H9 (cell line): ENCODE results near the gene ATG7. TPM values are rescaled to one million over a fixed set of nuclear protein-coding genes. Genes with fewer than 3 reads are reported as not detected.

ENCODE experiments used
- DNase-seq: peaks from one replicate; pipeline ENCODE4 v3.0.0-alpha.2; 2017
- H2AFZ ChIP-seq: one replicate; pipeline ENCODE4 v1.6.1; 2013; ENCODE audit warnings: mild to moderate bottlenecking, low read length, control low read depth, moderate library complexity
- H2AK5ac ChIP-seq: 2 replicates; pipeline ENCODE4 v1.6.1; 2013; ENCODE audit warnings: low read length, control low read depth, mixed read lengths; ENCODE audit not compliant: insufficient read length
- H2BK120ac ChIP-seq: one replicate; pipeline ENCODE4 v1.6.1; 2013; ENCODE audit warnings: low read depth, mild to moderate bottlenecking, low read length, control low read depth, inconsistent platforms; ENCODE audit not compliant: poor library complexity, severe bottlenecking
- H2BK12ac ChIP-seq: 2 replicates; pipeline ENCODE4 v1.6.1; 2013; ENCODE audit warnings: low read length, control low read depth, mixed read lengths, low read depth; ENCODE audit not compliant: insufficient read length
- H2BK15ac ChIP-seq: 2 replicates; pipeline ENCODE4 v1.6.1; 2013; ENCODE audit warnings: low read depth, low read length, control low read depth
- H2BK20ac ChIP-seq: one replicate; pipeline ENCODE4 v1.6.1; 2013; ENCODE audit warnings: low read depth, mild to moderate bottlenecking, low read length, control low read depth, inconsistent platforms; ENCODE audit not compliant: poor library complexity, severe bottlenecking
- H2BK5ac ChIP-seq: 2 replicates; pipeline ENCODE4 v1.6.1; 2013; ENCODE audit warnings: low read length, control low read depth, mixed read lengths; ENCODE audit not compliant: insufficient read length
- H3K14ac ChIP-seq: 2 replicates; pipeline ENCODE4 v1.6.1; 2013; ENCODE audit warnings: low read length, control low read depth; ENCODE audit not compliant: insufficient read depth
- H3K18ac ChIP-seq: 2 replicates; pipeline ENCODE4 v1.6.1; 2013; ENCODE audit warnings: low read depth, mild to moderate bottlenecking, mixed read lengths, low read length, control low read depth; ENCODE audit not compliant: insufficient read length
- H3K23ac ChIP-seq: 2 replicates; pipeline ENCODE4 v1.6.1; 2013; ENCODE audit warnings: low read length, control low read depth, mixed read lengths, low read depth; ENCODE audit not compliant: insufficient read length
- H3K23me2 ChIP-seq: 2 replicates; pipeline ENCODE4 v1.6.1; 2013; ENCODE audit warnings: low read depth, mild to moderate bottlenecking, mixed read lengths, low read length, control low read depth; ENCODE audit not compliant: insufficient read length, poor library complexity, severe bottlenecking
- H3K27ac ChIP-seq: 2 replicates; pipeline ENCODE4 v1.5.1; 2013; ENCODE audit warnings: low read length, control low read depth, mixed read lengths, low read depth; ENCODE audit not compliant: insufficient read length
- H3K27me3 ChIP-seq: 2 replicates; pipeline ENCODE4 v1.6.1; 2013; ENCODE audit warnings: low read length, control low read depth, inconsistent platforms; ENCODE audit not compliant: insufficient read depth
- H3K4ac ChIP-seq: 2 replicates; pipeline ENCODE4 v1.6.1; 2013; ENCODE audit warnings: low read depth, mild to moderate bottlenecking, control low read depth, inconsistent platforms, low read length, moderate library complexity
- H3K4me1 ChIP-seq: 2 replicates; pipeline ENCODE4 v1.6.1; 2013; ENCODE audit warnings: low read length, control low read depth, inconsistent platforms; ENCODE audit not compliant: insufficient read depth
- H3K4me2 ChIP-seq: 2 replicates; pipeline ENCODE4 v1.6.1; 2013; ENCODE audit warnings: low read length, control low read depth, mixed read lengths; ENCODE audit not compliant: insufficient read length, insufficient read depth
- H3K56ac ChIP-seq: 2 replicates; pipeline ENCODE4 v1.6.1; 2013; ENCODE audit warnings: low read depth, mild to moderate bottlenecking, mixed read lengths, low read length, control low read depth; ENCODE audit not compliant: insufficient read length
- H3K79me1 ChIP-seq: 2 replicates; pipeline ENCODE4 v1.6.1; 2013; ENCODE audit warnings: low read depth, mild to moderate bottlenecking, moderate library complexity, low read length, control low read depth, inconsistent platforms; ENCODE audit not compliant: insufficient read depth, poor library complexity, severe bottlenecking
- H3K79me2 ChIP-seq: 2 replicates; pipeline ENCODE4 v1.6.1; 2013; ENCODE audit warnings: low read length, control low read depth, inconsistent platforms; ENCODE audit not compliant: insufficient read depth
- H3K9ac ChIP-seq: 2 replicates; pipeline ENCODE4 v1.6.1; 2013; ENCODE audit warnings: low read length, control low read depth, mixed read lengths; ENCODE audit not compliant: insufficient read length; ENCODE audit errors: extremely low read depth
- H3K9me3 ChIP-seq: one replicate; pipeline ENCODE4 v1.6.1; 2013; ENCODE audit warnings: low read depth, low read length, inconsistent platforms; ENCODE audit not compliant: control insufficient read depth
- H3T11ph ChIP-seq: one replicate; pipeline ENCODE4 v1.6.1; 2013; ENCODE audit warnings: mild to moderate bottlenecking, low read length, control low read depth, inconsistent platforms
- H4K20me1 ChIP-seq: one replicate; pipeline ENCODE4 v1.6.1; 2013; ENCODE audit not compliant: control insufficient read depth, insufficient read length, insufficient read depth
- H4K5ac ChIP-seq: 2 replicates; pipeline ENCODE4 v1.6.1; 2013; ENCODE audit warnings: low read depth, mild to moderate bottlenecking, mixed read lengths, low read length, control low read depth; ENCODE audit not compliant: insufficient read length
- H4K8ac ChIP-seq: replicated peaks from 2 replicates; pipeline ENCODE4 v1.6.1; 2013; ENCODE audit warnings: low read length, control low read depth, mixed read lengths, low read depth; ENCODE audit not compliant: insufficient read length
- H4K91ac ChIP-seq: 2 replicates; pipeline ENCODE4 v1.6.1; 2013; ENCODE audit warnings: low read depth, mild to moderate bottlenecking, moderate library complexity, mixed read lengths, low read length, control low read depth; ENCODE audit not compliant: insufficient read length
- H3K27ac Mint-ChIP-seq, 3 experiments: 2 replicates in 2 of 3; 3 replicates in 1 of 3; pipeline ENCODE4 v1.8.0; 2020 to 2021; ENCODE audit warnings: mixed read lengths in 3 of 3, mild to moderate bottlenecking in 1 of 3, moderate library complexity in 1 of 3
- H3K27me3 Mint-ChIP-seq: 2 replicates; pipeline ENCODE4 v1.8.0; 2021; ENCODE audit warnings: low read depth, mild to moderate bottlenecking, moderate library complexity, mixed read lengths
- H3K36me3 Mint-ChIP-seq, 3 experiments: 2 replicates in 2 of 3; 3 replicates in 1 of 3; pipeline ENCODE4 v1.8.0; 2020 to 2021; ENCODE audit warnings: low read depth in 3 of 3, mixed read lengths in 3 of 3; ENCODE audit not compliant: insufficient read depth in 1 of 3
- H3K4me1 Mint-ChIP-seq, 2 experiments: 2 replicates each; pipeline ENCODE4 v1.8.0; 2020; ENCODE audit warnings: mixed read lengths in 2 of 2
- H3K4me3 Mint-ChIP-seq, 2 experiments: 2 replicates in 1 of 2; 3 replicates in 1 of 2; pipeline ENCODE4 v1.8.0; 2020 to 2021; ENCODE audit warnings: mild to moderate bottlenecking in 2 of 2, mixed read lengths in 2 of 2, moderate library complexity in 1 of 2
- H3K9me3 Mint-ChIP-seq, 2 experiments: 2 replicates in 1 of 2; 3 replicates in 1 of 2; pipeline ENCODE4 v1.8.0; 2020; ENCODE audit warnings: mild to moderate bottlenecking in 2 of 2, mixed read lengths in 2 of 2, moderate library complexity in 1 of 2
- WGBS: extraction: QIAGEN DNeasy Blood & Tissue Kit; methylation state at CpG from one replicate; pipeline ENCODE4 v1.1.7; 2013; ENCODE audit warnings: missing lambda C conversion rate, low lambda C conversion rate, mixed read lengths; ENCODE audit not compliant: insufficient read length; ENCODE audit errors: extremely low coverage; 5-methylcytosine and 5-hydroxymethylcytosine counted together
- total RNA-seq: library from RNA; stranded (reverse); gene quantifications from 2 replicates; pipeline ENCODE4 v1.2.1, GENCODE V29; 2021
- TF ChIP-seq, protein P1 (sequence below): fragments of 200-600 bp; sonication (generic); conservative IDR thresholded peaks from 3 replicates; pipeline ENCODE4 v1.8.0; 2021; ENCODE audit warnings: antibody characterized with exemption, mild to moderate bottlenecking

The ATG7 gene
- total RNA-seq, 1 experiment from 2014 or later, result 17.9 TPM

DNA sequence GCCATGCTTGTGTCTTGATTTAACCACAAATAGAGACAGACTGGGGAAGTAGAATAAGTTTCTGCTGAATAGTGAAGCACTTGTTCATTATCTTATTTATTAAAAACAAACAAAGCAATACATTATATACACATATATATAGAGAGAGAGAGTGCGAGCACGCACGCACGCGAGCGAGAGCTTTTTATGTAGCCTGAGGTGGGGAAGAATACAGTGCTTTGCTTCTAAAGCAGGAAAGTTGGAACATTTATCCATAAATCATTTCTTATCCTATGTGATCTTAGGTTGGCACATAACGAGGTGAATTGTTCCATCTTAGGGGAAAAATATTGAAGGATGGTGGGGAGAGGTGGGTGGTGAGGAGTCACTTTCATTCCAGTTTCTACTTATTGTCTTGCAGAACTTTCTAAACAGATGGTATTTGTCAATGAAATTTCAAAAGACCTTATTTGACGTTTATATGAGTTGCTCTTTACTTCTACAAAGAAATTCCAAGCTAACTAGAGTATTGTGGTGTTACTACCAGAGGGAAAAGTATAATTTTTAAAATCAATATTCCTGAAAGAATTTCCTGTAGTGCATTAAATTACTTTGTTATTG, 110.0 kb downstream of the ATG7 start:
- Mint-ChIP-seq H3K4me1 (peaks cover 20 to 23% of the 10 kb centered on the region in 2 experiments), H3K27ac (no peak overlapping the region; a peak in 1 of 7 replicates), H3K36me3 (no peaks in the 10 kb centered on the region), H3K27me3 (no peaks in the 10 kb centered on the region), H3K4me3 (no peak overlapping the region), H3K9me3 (no peaks in the 10 kb centered on the region)
- Histone ChIP-seq H3K23ac (no peak overlapping the region), H3T11ph (no peak overlapping the region), H3K56ac (no peak overlapping the region), H3K4me2 (no peak overlapping the region), H2AFZ (no peak overlapping the region), H3K27me3 (no peaks in the 10 kb centered on the region), H3K9ac (no peak overlapping the region), H3K23me2 (no peaks in the 10 kb centered on the region), H3K18ac (no peak overlapping the region), H3K14ac (no peak overlapping the region), H2BK5ac (no peak overlapping the region), H3K4me1 (no peaks in the 10 kb centered on the region), H2BK20ac (no peak overlapping the region), H4K20me1 (no peaks in the 10 kb centered on the region), H3K79me2 (no peaks in the 10 kb centered on the region), H4K91ac (no peak overlapping the region), H2BK120ac (no peak overlapping the region), H3K79me1 (no peaks in the 10 kb centered on the region), H3K27ac (no peak overlapping the region), H4K5ac (no peak overlapping the region), H3K4ac (no peak overlapping the region), H2BK15ac (no peak overlapping the region), H2BK12ac (no peak overlapping the region), H2AK5ac (no peak overlapping the region), H4K8ac (no peak overlapping the region), H3K9me3 (no peaks in the 10 kb centered on the region)
- no CpG with 5 or more reads among the region's 8 CpGs for WGBS
- no peak for DNase-seq
- TF ChIP-seq, protein P1, sequence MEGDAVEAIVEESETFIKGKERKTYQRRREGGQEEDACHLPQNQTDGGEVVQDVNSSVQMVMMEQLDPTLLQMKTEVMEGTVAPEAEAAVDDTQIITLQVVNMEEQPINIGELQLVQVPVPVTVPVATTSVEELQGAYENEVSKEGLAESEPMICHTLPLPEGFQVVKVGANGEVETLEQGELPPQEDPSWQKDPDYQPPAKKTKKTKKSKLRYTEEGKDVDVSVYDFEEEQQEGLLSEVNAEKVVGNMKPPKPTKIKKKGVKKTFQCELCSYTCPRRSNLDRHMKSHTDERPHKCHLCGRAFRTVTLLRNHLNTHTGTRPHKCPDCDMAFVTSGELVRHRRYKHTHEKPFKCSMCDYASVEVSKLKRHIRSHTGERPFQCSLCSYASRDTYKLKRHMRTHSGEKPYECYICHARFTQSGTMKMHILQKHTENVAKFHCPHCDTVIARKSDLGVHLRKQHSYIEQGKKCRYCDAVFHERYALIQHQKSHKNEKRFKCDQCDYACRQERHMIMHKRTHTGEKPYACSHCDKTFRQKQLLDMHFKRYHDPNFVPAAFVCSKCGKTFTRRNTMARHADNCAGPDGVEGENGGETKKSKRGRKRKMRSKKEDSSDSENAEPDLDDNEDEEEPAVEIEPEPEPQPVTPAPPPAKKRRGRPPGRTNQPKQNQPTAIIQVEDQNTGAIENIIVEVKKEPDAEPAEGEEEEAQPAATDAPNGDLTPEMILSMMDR, result no peak
